Left renal cortex interstitium (tissue), 4 donors: ENCODE data around the gene CRTC1. TPM values are rescaled to one million over a fixed set of nuclear protein-coding genes. Genes with fewer than 3 reads are reported as not detected.
"Not testable (repeated sequence)": the region's sequence is repeated elsewhere in the genome, so short reads cannot be mapped to it uniquely, and the experiment has no call there.

Experiments used
- DNase-seq, 4 donors: peaks; one replicate each; pipeline ENCODE4 v3.0.0-alpha.2; 2013; ENCODE audit warnings: low read depth in 4 of 4, low spot score in 2 of 4, missing footprints in 1 of 4
- polyA plus RNA-seq, 4 donors: library from polyadenylated mRNA; unstranded; fragments of 120-200 nt; gene quantifications; one replicate each; pipeline ENCODE4 v1.2.1, GENCODE V29; 2013; ENCODE audit not compliant: insufficient read length in 4 of 4

Gene CRTC1
- polyA plus RNA-seq, 4 donors, result 12.2 to 32.4 (median 21.6) TPM

DNA sequence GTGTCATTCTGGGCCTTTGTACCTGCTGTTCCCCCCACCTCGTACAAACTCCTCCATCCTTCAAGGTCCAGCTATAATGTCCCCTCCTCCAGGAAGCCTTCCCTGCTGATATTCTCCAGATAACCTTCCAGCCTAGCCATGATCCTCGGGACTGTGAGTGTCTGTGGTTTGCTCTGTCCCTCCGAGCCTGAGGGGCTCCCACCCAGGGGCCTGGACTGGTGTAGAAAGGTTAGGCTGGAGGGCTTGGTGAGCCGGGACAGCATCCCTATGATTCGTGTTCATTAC is 110.5 kb downstream of the CRTC1 start:
- DNase-seq, result no peak

DNA sequence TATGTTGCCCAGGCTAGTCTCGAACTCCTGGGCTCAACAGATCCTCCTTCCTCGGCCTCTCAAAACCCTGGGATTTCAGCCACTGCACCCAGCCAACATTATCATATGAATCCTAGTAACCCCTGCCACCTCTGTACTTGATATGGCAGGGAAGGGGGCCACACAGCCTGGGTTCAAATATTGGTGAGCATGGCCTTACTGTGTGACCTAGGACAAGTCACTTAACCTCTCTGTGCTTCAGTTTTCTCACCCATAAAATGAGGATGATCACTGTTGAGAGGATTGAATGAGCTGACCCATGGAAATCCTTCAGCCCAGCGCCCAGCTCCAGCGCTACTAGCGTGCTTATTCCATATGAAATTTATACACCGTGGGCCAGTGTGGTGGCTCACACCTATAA is 111.2 kb downstream of the CRTC1 start:
- no peak for DNase-seq

DNA sequence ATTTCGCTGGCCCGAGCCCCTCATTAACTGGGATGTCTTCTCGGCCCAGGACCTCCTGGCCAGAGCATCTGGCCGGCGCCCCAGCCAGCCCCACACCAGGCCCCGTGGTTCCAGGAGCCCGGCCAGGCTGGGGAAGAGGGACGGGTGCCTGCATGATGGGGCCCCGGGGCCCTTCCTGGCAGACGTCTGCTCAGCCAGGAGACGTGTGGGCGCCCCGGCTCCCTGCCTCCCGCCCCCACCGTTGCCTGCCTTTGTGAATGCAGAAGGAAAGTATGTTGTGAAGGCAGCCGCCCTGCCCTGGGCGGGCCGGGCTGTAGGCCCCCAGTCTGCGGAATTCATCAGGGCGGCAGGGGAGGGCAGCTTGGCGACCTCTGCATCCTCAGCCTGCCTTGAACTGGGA is 112.1 kb downstream of the CRTC1 start:
- DNase-seq, result no peak

DNA sequence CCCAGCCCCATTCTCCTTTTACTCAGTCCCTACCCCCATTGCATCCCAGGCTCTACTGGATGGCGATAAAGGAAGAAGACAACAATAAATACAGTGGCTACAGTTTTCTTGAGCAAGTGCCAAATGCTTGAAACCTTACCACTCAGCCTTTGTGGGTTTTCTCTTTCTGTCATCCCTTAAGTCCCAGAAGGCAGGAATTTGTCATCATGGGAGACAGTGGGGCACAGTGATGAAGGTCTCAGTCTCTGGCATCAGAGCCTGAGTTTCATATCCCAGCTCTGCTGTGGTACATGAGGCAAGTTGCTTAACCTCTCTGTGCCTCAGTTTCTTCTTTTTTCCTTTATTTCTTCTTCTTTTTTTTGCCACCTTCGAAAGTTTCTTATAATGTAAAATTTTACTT is 112.8 kb downstream of the CRTC1 start:
- DNase-seq, result no peak

DNA sequence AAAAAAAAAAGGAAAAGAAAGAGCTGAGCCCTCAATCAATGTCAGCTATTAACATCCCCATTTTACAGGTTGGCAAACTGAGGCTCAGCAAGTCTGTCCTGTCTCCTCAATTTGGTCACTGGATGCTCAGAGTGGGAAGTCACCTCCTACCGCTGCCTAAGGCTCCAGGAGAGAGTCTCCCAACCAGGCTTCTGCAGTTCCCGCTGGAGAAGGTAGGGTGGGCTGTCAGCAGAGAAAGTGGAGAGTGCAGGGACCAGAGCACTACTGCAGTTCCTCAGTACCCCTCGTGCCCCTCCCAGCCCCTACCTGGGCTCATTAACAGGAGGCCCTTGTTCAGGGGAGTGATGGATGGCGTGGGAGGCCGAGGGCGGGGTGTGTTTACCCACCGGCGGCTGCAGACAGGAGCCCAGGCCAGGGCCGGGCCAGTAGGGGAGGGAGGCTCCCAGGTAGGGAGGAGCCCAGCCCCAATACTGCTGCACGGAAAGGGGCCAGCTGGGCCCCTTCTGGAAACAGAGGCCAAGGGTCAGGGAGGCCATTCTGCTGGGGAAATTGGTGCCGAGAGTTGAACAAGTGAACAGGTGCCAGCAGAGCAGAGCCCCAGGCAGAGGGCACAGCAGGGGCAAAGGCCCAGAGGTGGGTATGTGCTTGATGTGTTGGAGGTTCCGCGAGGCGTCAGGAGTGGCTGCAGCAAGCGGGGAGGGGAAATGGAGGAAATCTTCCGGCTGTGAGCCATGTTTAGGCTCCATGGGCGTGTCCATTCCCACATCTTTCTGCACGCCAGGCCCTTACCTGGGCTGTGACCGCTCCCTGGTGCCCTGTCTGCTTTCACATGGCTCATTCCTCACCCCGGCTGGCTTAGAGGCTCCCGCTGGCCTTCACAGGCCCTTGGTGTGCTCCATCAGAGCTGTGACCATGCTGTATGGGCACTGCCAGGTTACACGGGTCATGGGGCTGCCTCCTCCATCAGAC is 115.2 kb downstream of the CRTC1 start:
- no peak for DNase-seq

DNA sequence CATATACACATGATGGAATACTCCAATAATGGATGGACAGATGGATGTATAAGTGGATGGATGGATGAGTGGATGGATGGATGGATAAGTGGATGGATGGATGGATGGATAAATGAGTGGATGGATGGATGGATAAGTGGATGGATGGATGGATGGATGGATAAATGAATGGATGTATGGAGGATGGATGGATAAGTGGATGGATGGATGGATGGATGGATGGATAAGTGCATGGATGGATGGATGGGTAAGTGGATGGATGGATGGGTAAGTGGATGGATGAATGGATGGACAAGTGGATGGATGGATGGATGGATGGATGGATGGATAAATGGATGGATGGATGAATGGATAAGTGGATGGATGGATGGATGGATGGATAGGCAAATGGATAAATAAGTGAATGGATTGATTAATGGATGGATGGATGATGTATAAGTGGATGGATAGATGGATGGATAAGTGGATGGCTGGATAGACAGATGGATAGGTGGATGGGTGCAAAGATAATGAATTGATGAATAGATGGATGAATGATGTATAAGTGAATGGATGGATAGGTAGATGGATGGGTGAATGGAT is 116.0 kb downstream of the CRTC1 start:
- DNase-seq, result no peak

DNA sequence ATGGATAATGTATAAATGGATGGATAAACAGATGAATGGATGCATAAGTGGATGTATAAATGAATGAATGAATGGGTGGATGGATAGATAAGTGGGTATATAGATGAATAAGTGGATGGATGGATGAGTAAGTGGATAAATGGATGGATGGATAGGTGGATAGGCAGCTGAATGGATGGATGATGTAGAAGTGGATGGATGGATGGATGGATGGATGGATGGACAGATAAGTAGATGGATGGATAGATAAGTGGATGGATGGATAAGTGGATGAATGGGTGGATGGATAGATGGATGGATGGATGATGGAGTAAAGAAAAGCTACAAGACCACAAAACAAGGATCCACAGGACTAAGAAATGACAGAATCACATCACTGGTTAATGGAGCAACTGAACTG is 116.6 kb downstream of the CRTC1 start:
- DNase-seq, result no peak

DNA sequence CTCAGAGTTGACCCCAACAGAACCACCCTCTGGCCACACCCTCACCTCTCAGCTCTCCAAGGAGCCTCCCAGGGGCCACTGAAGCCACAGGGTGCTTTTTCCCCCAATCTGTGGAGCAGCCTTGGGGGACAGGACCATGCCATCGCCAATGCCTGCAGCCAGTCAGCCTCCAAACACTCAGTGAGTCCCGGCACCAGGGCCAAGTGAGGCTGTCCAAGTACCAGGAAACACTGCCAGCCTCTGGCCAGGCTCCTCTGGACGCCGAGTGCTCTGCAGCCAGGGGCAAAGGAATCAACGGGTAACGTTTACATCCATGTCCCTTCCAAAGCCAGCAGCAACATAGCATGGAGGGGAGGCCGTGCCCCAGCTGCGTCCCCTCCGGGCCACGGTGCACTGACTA is 117.2 kb downstream of the CRTC1 start:
- no peak for DNase-seq

DNA sequence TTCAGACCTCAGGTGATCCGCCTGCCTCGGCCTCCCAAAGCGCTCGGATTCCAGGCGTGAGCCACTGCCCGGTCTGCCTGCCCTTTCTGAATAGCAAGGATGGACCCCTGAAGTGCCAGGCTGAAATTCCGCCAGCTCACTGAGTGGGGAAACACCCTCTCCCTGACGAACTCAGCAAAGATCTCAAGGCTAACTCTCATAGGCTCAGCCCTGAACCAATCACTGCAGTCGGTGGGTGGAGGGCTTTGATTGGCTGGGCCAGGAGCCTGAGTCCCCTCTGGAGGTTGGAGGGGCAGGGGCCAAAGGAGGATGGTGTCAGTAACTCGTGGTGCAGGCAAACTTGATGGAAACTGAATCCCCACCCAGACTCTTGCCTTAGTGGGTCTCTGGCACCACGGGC is 118.9 kb downstream of the CRTC1 start:
- DNase-seq, result no peak

DNA sequence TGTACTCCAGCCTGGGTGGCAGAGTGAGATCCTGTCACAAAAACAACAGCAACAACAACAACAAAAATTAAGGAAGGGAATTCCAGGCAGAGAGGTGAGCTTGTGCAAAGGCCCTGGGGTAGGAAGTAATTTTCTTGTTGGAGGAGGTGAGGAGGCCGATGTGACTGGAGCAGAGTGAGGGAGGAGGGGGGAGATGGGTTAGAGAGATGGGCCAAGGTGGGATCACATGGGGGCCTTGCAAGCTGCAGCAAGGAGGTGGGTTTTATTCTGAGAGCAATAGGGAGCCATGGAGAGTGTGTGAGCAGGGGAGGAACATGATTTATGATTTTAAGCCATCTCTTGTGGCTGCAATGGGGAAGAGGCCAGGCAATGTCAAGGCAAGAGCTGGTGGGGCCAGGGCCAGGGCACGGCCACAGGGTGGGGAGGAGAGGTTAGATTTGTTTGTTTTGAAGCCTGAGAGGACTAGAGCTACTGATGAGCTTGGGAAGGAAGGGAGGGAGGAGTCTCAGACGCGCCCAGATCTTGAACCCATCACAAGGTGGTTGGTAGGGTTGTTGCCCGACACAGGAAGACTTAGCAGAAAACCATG is 120.2 kb downstream of the CRTC1 start:
- no peak for DNase-seq

DNA sequence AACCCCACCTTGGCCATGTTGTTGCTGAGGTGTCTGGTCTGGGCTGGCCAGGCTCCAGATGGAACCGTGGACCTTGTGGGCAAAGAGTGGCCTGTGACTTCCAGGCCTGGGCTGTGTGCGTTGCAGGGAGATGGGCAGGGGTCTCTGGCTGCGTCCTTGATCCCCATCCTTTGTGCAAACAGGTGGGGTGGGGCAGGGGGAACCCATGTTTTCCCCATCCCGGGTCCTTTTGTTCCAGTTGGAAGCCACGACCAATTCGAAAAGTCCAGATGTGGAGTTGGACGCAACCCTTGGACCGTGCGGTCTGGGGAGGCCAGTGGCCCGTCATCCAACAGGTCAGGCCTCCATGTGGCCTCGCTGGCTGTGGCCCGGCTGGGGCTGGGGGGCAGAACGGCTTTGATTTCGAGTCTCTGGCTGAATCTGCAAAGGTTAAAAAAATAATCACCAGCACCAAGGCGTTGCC is 120.7 kb downstream of the CRTC1 start:
- DNase-seq, result no peak

DNA sequence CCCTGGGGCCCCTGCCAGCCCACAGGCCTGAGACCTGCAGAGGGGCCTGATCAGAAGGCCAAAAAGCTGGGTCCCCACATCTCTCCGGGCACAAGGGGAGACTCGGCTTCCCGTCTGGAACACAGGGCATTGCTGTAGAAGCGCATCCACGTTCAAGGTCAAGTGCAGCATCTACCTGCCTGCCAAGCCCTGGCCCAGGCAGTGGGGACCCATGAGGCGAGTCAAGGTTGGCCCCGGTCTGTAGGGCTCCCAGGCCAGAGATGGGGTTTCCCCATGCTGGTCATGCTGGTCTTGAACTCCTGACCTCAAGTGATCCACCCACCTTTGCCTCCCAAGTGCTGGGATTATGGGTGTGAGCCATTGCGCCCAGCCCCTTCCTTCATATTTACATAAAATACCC is 121.2 kb downstream of the CRTC1 start:
- no peak for DNase-seq

DNA sequence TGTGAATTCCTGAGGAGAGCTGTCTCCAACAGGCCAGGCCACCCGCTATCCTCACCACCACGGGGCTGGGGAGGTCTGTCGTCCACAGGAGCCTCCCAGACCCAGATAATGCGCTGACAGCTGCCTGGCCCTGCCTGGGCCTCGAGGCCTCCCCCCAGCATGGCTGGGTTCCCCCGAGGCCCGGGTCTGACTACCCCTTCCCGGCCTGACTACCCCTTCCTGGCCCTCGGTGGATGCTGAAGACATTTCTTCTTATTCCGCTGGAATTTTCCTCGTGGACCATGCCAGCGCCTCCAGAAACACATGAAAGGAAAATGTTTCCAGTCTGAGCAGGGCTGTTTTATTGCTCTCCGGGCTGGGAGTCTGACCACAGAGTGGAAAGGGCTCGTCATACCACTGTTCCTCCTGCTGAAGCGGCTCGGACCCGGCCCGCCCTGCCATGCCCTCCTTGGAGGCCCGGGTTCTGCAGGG is 124.4 kb downstream of the CRTC1 start:
- no peak for DNase-seq

DNA sequence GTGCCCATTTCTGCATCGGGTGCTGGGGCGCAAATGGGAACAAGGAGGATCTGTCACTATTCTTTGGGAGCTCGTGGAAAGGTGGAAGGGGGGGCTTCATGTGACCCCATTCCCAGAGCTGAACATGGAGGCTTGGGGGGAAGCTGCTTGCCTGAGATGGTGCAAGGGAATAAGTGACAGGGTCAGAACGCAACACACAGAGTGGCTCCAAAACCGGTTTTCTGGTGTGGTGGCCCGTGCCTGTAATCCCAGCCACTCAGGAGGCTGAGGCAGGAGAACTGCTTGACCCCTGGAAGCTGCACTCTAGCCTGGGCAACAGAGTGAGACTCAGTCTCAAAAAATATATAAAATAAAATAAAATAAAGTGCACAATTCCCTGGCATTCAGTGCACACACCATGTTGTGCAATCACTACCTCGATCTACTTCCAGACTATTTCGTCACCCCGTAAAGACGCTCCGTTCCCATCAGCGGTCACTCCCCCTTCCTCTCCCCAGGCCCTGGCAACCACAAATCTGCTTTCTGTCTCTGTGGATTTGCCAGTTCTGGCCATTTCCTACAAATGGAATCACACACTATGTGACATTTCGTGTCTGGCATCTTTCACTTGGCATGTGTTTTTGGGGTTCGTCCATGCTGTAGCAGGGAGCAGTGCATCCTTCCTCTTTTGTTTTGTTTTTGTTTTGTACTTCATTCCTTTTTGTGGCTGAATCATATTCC is 125.8 kb downstream of the CRTC1 start:
- DNase-seq, result no peak

DNA sequence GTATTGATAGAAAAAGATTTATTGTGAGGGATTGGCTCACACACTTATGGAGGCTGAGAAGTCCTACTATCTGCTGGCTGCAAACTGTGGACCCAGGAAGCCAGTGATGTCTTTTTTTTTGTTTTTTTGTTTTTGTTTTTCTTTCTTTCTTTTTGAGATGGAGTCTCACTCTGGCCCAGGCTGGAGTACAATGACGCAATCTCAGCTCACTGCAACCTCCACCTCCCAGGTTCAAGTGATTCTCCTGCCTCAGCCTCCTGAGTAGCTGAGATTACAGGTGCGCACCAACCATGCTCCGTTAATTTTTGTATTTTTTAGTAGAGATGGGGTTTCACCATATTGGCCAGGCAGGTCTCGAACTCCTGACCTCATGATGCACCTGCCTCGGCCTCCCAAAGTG is 128.2 kb downstream of the CRTC1 start:
- not testable (repeated sequence) for DNase-seq

DNA sequence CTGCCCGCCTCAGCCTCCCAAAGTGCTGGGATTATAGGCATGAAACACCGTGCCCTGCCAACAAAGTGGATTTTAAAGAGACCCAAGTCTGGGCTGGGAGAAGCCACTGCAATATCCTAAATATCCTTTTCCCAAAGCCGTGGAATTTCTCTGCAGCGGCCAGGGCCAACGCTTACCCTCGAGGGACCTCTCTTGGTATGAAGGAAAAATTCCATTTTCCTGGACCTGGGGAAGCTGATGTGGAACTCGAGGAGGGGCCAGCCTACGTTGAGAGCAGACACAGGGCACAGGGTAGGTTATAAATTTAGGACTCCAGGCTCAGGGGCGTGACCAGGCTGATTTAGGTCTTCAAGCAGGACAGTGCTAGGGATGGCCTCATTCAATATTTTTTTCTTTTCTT is 130.6 kb downstream of the CRTC1 start:
- no peak for DNase-seq

DNA sequence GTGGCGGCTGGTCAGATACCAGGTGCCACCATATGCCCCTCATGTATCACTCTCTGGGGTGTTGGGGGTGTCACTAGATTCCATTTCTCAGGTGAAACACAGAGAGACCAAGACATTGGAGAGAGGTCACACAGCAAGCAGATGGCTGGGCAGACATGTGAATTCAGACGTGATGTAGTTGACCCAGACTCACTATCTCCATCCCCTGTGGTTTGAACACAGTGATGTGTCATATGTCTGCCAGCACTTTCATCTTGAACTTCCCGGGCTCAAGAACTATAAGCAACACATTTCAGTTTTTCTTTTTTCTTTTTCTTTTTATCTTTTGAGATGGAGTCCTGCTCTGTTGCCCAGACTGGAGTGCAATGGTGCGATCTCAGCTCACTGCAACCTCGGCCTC is 132.2 kb downstream of the CRTC1 start:
- DNase-seq, result no peak

DNA sequence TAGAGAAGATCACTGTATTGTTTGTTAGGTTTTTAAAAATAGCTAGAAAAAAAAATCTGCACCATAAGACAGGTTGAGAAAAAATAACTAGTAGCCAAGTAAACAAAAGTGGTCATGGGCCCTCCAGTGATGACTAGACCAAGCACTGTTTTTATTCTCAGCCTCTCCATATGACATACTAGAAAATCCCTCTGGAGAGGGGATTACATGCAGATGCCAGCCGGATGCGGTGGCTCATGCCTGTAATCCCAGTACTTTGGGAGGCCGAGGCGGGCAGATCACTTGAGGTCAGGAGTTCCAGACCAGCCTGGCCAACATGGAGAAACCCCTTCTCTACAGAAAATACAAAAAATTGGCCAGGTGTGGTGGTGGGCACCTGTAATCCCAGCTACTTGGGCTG is 133.2 kb downstream of the CRTC1 start:
- not testable (repeated sequence) for DNase-seq

DNA sequence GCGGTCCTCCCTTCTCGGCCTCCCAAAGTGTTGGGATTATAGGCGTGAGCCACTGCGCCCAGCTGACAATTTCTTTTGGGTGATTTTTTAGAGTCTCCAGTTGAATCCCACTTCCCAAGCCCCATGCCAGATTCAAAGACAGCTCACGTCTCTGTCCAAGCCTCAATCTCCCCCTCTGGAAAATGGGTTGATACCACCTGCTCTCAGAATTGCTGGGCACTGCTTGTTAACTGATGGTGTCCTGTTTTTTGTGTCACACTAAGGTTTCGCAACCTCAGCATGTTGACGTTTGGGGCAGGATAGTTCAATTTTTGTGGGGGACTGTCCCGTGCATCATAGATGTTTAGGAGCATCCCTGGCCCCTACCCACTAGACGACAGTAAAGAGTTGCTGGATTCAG is 134.1 kb downstream of the CRTC1 start:
- DNase-seq, result no peak

DNA sequence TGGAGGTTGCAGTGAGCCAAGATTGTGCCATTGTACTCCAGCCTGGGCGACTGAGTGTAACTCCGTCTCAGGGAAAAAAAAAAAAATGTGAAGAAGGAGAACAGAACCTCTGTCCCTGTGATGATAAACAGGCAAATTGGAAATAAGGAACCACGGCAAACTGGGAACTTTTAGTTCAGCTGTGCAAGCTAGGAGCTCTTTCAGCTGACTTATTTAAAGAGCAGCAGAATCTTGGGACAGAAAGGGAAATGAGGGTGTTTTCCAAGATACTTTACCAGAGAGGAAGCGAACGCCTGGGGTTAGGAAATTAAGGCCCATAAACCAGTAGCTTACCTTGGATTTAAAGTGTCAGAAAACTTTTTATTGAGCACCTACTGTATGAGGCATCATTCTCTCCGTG is 145.3 kb downstream of the CRTC1 start:
- DNase-seq, result no peak

DNA sequence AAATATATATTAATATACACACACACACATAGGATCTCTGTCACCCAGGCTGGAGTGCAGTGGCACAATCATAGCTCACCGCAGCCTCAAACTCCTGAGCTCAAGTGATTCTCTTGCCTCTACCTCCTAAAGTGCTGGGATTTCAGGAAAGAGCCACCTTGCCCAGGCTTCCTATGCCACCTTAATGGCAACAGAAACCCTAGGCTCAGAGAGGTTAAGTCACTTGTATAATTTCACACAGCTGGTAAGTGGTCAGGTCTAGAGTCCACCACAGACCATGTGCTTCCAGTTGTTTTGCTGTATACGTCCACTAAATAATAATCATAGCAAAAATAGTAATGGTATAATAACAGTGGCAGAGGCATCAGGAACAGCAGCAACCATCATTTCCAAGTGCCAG is 147.0 kb downstream of the CRTC1 start:
- DNase-seq, result no peak
